ENCODE data around the gene MBOAT1. TPM values are rescaled to one million over a fixed set of nuclear protein-coding genes. Genes with fewer than 3 reads are reported as not detected.

Gene MBOAT1
- total and polyA plus RNA-seq, 2 of the 13 experiments (the other 11 are each of a cell fraction or from before 2014, with no cell fraction given), result not detected

- peaks cover 3 to 31% of the 10 kb centered on the region in 2 experiments; a peak in 4 of 5 replicates for H3K27me3 ChIP-seq (ENCODE audit: control insufficient read depth in 1 of 2, insufficient read depth in 2 of 2, low read length in 2 of 2)
- H3K4me3 ChIP-seq (replicated peaks in 1 of 3; ENCODE audit: insufficient read depth in 1 of 3, low read depth in 2 of 3, low read length in 3 of 3), result no peak overlapping the region
- WGBS (ENCODE audit: low lambda C conversion rate), result 46% methylated on average over 3 of the region's 3 CpGs
- H3K9me3 ChIP-seq (ENCODE audit: low read length), result no peaks in the 10 kb centered on the region
- intact Hi-C loops (cut with micrococcal nuclease; ENCODE audit: unreplicated experiment) (no loop called here), in situ Hi-C loops (cut with HindIII; ENCODE audit: extremely low pct_ligation_motif_present, low pct_unique_long_range_greater_than_20kb) (no loop called here)
- DNase-seq (ENCODE audit: low spot score) (no peak), ATAC-seq (no peak), FAIRE-seq (no peak)
- no peak overlapping the region for H3K27ac ChIP-seq (ENCODE audit: extremely low read length, insufficient read depth, low read length)
- peaks cover 9% of the 10 kb centered on the region for H3K4me1 ChIP-seq (ENCODE audit: insufficient read depth, low read length)
- H2AFZ ChIP-seq (ENCODE audit: low read length), result no peak overlapping the region
- H3K4me2 ChIP-seq (ENCODE audit: low read depth, low read length), result no peak overlapping the region
- POLR2A ChIA-PET, result no interaction called here
- no peaks in the 10 kb centered on the region for H3K36me3 ChIP-seq (replicated peaks in 1 of 2; ENCODE audit: control insufficient read depth in 1 of 2, insufficient read depth in 2 of 2, low read length in 2 of 2)
- no peaks in the 10 kb centered on the region for H4K20me1 ChIP-seq (ENCODE audit: insufficient read depth, low read length)
- CTCF ChIA-PET (ENCODE audit: low intra/inter-chr PET ratio, low total read pairs), result no interaction called here
- no peak for TF ChIP-seq ZNF605 (CRISPR knock-in tag; IDR thresholded peaks at IDR 0.05)
- TF ChIP-seq IRF1 (CRISPR knock-in tag; IDR thresholded peaks at IDR 0.05; ENCODE audit: low read depth), result no peak
- no peak for TF ChIP-seq RBM39 (IDR thresholded peaks at IDR 0.05; ENCODE audit: low read depth, low read length, poor library complexity, severe bottlenecking)
- no peaks in the 10 kb centered on the region for H3K79me2 ChIP-seq (ENCODE audit: insufficient read depth, low read length)
- BruUV-seq (replicated peaks), result no TSS peak
- H3K9ac ChIP-seq (ENCODE audit: insufficient read depth, low read depth, low read length), result no peak overlapping the region
Measured at GRCh38 chr6:20210158-20210557, 2.1 kb downstream of the MBOAT1 start.

GRCh38 chr6:20208687-20209378 lies 3.4 kb downstream of the MBOAT1 start:
- no peak for ATAC-seq
- Histone ChIP-seq H3K4me2 (ENCODE audit: low read depth, low read length) (no peak overlapping the region), H3K9ac (ENCODE audit: insufficient read depth, low read depth, low read length) (no peak overlapping the region), H3K36me3 (replicated peaks in 1 of 2; ENCODE audit: control insufficient read depth in 1 of 2, insufficient read depth in 2 of 2, low read length in 2 of 2) (no peaks in the 10 kb centered on the region), H3K27me3 (ENCODE audit: control insufficient read depth in 1 of 2, insufficient read depth in 2 of 2, low read length in 2 of 2) (peaks cover 3 to 31% of the 10 kb centered on the region in 2 experiments; a peak in 4 of 5 replicates), H4K20me1 (ENCODE audit: insufficient read depth, low read length) (no peaks in the 10 kb centered on the region), H3K9me3 (ENCODE audit: low read length) (no peaks in the 10 kb centered on the region), H3K4me3 (replicated peaks in 1 of 3; ENCODE audit: insufficient read depth in 1 of 3, low read depth in 2 of 3, low read length in 3 of 3) (no peak overlapping the region), H3K27ac (ENCODE audit: extremely low read length, insufficient read depth, low read length) (no peak overlapping the region), H2AFZ (ENCODE audit: low read length) (no peak overlapping the region), H3K79me2 (ENCODE audit: insufficient read depth, low read length) (no peaks in the 10 kb centered on the region), H3K4me1 (ENCODE audit: insufficient read depth, low read length) (peaks cover 9% of the 10 kb centered on the region)
- ChIA-PET CTCF (ENCODE audit: low intra/inter-chr PET ratio, low total read pairs) (no interaction called here), POLR2A (no interaction called here)
- intact Hi-C loops (cut with micrococcal nuclease; ENCODE audit: unreplicated experiment) (no loop called here), in situ Hi-C loops (cut with HindIII; ENCODE audit: extremely low pct_ligation_motif_present, low pct_unique_long_range_greater_than_20kb) (no loop called here)
- no peak for FAIRE-seq
- 0% methylated on average over 2 of the region's 2 CpGs for WGBS (ENCODE audit: low lambda C conversion rate)
- TF ChIP-seq ATF7 (IDR thresholded peaks at IDR 0.05) (peak; percentile 80), ATF7 (CRISPR knock-in tag; IDR thresholded peaks at IDR 0.05) (no peak), ZBTB39 (CRISPR knock-in tag; IDR thresholded peaks at IDR 0.05) (no peak)
- no TSS peak for BruUV-seq (replicated peaks)
- DNase-seq (ENCODE audit: low spot score), result no peak

Data from HepG2 (cell line).